Fibroblast of skin of abdomen (primary cell): ENCODE data around the gene PASK. TPM values are rescaled to one million over a fixed set of nuclear protein-coding genes. Genes with fewer than 3 reads are reported as not detected.
"Not testable (repeated sequence)": the region's sequence is repeated elsewhere in the genome, so short reads cannot be mapped to it uniquely, and the experiment has no call there.

Experiments used
- DNase-seq: peaks from one replicate; pipeline ENCODE4 v3.0.0-alpha.2; 2013
- polyA plus RNA-seq, 2 experiments: library from polyadenylated mRNA; unstranded; fragments of 120-200 nt; gene quantifications; one replicate each; pipeline ENCODE4 v1.2.1, GENCODE V29; 2013; ENCODE audit not compliant: insufficient read length in 2 of 2

PASK gene
- polyA plus RNA-seq (2013, experiment 1 of 2; ENCODE audit: insufficient read length), result 4.7 TPM
- polyA plus RNA-seq (2013, experiment 2 of 2; ENCODE audit: insufficient read length), result 4.9 TPM

- peak; percentile 92 for DNase-seq
Observed at GRCh38 chr2:241148891-241149674, at the start of gene PASK. Gene PASK (minus strand): TSS chr2:241149472. CDS start chr2:241143032, 6,440 bp downstream.

- no peak for DNase-seq
Observed at GRCh38 chr2:241198381-241199279, 49.4 kb upstream of the PASK start.

DNA sequence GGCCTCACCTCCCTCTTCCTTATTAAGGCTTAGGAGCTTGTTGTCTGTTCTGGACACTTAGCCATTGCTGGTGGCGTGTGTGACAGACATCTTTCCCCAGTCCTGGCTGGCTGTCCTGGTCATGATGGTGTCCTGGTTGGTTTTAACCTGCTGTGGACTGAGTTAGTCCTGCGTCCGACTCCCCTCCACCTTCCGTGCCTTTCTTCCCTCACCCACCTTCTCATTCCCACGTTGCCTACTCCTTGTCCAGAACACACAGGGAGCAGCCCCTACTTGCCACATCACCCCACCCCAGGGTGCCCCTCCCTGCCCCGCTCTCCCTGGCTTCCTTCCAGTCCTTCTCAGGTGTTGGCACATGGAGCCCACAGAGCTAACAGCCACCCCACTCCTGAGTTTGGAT is 48.7 kb upstream of the PASK start:
- DNase-seq, result no peak

- not testable (repeated sequence) for DNase-seq
Observed at GRCh38 chr2:241197246-241197645, 48.0 kb upstream of the PASK start.

GRCh38 chr2:241195506-241196130 is 46.3 kb upstream of the PASK start:
- no peak for DNase-seq

DNA sequence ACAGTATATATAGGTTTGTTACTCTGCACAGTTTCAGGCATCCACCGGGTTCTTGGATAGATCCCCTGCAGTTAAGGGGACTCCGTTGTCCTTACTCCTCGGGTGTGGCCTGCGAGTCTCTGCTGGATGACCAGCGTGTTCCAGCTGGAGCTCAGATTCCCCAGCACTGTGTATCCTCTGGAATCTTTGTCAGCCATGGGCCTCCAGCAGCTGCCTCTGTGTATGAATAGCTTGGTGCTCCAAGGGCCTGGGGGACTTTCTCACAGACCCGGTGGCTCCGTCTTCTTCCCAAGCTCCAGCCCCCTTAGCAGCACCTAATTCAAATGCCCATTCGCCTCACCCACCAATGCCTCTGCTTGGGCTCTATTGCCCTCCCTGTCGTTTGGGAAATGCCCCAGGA is 45.5 kb upstream of the PASK start:
- DNase-seq, result no peak

DNA sequence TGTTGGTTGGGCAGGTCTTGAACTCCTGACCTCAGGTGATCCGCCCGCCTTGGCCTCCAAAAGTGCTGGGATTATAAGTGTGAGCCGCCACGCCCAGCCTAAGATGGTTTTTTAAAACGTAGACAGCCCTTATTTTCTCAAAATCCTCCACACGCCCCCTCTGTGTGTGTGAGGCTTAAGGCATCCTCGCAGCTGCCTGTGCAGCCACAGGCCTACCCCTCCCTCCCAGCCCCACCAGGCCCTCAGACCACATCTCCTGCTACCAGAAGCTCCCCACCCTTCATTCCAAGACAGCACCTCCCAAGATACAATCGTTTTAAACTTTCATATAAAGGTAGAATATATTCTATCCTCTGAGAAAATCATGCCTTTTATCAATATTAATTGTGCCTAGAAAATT is 44.0 kb upstream of the PASK start:
- DNase-seq, result no peak

DNA sequence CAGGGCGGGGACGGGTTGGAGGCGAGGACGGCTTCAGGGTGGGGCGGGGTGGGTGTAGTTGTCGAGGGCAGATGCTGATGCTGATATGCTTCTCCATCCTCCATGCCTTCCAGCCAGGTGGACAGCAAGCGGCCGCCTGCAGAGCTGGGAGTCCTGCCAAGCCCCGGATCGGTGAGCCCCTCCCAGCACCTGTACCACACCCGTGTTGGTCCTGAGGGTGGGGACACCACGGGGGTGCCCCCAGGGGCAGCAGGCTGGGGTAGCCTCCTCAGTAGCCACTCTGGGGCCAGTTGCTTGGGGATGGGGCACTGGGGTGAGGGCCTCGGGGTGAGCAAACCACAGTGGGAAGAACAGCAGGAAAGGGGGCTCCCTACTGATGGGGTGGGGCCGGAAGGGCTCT is 41.8 kb upstream of the PASK start:
- DNase-seq, result no peak

DNA sequence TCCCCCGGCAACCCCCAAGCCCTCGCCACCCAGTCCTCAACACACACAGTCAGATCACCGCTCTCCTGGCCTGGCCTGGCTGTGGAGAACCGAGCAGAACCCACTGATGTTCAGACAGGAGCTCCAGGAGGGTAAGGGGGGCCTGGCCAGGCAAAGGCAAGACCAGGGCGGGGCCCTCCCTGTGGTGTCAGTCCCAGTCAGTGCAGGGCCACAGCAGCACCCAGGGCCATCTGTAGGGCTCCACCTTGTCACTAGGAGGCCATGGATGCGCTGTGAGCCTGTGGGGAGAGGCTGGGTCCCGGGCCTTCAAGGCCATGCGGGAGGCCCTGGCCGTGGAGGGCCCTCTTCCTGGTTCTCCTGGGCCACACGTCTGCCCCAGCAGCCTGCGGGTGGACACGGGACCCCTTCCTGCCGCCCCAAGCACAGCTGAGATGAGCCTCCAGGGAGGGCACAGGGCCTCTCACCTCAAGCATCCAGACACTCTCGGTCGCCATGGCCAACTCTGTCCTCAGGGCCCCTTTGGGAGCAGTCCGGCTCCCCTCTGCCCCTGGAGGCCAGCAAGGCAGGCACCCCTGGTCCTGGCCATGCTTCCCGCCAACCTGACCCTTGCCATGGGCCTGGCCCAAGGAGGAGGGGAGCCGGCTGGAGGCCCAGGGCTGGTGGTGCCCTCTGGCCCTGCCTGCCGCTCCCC is 41.2 kb upstream of the PASK start:
- no peak for DNase-seq

GRCh38 chr2:241189856-241190201 is 40.6 kb upstream of the PASK start:
- no peak for DNase-seq

DNA sequence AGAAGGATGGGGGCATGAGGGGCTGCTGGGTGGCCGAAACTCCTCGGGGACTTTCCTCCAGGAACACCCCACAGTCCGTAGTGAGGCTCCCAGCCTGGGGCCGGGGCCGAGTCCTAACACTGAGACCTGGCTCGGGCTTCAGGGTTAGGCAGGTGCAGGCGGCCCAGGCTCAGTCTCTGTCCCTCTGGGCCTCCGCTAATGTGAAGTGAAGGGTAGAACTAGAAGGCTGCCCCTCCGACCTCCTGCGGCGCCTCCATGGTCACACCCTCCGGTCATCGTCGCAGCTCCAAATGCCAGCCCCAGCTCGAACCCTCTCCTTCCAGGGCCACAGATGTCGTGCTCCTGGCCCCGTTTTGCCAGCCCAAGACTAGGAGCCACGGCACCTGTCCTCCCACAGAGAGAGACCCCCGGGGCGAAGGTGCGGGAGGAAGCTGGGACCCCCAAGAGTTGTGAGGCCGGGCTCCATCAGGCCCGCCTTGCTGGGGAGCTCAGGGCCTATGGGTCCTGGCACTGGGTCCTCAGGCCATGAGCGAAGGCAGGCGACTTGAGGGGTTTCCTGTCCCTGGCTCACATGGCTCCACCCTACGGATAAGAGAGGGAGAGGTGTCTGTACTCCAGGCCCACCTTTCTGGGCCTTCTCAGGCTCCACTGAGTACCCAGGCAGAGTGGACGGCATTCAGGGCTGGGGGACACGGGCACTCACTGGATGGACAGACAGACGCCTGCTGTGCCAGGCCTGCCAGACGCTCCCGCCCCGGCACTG is 40.0 kb upstream of the PASK start:
- no peak for DNase-seq

GRCh38 chr2:241188361-241189092 is 39.3 kb upstream of the PASK start, which contains the start of gene ANO7:
Gene ANO7 (plus strand): TSS chr2:241188677. CDS start chr2:241190064, 1,387 bp downstream.
- DNase-seq, result no peak

DNA sequence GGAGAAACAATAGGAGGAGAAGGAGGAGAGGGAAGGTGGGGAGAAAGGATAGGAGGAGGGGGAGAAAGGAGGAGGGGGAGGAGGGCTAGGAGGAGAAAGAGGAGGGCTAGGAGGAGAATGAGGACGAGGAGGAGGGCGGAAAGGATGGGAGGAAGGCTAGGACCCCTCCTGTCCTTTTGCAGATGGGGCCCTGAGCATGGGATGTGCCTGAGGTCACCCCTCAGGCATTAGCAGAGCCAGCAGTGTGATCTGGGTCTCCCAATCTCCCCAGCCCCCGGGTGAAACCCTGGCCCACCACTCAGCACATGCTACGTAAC is 38.6 kb upstream of the PASK start:
- DNase-seq, result no peak

DNA sequence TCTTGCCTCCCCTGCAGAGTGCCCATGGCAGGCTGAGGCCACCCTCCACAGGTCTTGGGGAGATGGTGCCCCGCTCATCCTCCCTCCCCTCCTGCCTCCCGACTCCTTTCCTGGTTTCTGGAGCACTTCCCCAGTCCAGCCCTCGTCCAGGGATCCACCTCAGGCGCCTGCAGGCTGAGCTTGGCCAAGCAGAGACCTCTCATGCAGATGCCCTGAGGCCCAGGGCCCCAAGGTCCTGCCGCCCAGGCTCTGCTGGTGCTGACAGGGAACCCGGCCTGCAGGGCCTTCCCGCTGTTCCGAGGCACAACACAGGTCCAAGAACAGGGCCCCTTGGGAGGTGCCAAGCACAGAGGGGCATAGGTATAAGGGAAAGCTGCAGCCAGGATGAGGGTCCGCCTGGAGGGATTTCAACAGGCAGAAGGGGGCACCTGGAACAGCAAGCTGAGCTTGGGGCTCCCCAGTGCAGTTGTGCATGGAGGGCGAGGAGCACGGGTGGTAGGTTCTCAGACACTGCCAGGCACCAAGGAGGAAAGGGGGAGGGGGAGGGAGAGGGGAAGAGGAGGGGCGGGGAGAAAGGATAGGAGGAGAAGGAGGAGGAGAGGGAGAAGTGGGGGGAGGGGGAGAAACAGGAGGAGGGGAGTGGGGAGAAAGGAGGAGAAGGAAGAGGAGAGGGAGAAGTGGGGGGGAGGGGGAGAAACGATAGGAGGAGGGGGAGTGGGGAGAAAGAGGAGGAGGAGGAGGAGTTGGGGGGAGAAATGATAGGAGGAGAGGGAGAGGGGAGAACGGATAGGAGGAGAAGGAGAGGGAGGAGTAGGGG is 38.0 kb upstream of the PASK start:
- no peak for DNase-seq

DNA sequence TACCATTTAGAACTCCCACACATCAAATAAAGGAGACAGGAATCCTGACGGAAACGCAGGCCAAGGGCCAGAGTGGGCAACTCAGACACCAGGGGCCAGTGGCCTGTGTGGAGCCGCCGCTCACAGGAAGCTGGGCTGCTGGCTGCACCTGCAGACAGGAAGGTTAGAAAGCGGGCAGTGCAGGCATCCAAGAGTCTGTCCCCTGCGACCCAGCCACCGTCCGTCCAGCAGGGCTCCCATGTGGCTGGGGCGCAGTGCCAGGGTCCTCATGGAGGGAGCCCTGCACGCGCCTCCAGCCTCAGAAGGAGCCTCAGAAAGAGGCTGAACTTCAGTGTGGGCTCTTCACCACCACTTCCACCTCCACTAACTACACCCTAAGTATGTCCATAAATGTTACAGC is 36.7 kb upstream of the PASK start:
- no peak for DNase-seq

DNA sequence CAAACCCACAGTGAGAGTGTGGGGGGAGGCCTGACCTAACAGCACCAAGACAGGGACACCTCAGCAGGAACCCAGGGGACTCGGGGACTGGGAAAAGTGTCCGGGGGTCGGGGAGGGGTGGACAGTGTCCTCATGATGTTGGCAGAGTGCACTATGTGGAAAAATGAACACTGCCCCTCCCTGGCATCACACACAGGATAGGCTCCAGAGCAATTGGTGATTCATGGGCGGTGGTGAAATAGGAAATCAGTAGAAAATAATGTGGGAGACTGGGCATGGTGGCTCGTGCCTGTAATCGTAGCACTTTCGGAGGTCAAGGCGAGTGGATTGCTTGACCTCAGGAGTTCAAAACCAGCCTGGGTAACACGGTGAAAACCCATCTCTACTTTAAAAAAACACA is 35.6 kb upstream of the PASK start:
- DNase-seq, result no peak

- no peak for DNase-seq
Observed at GRCh38 chr2:241183221-241183620, 33.9 kb upstream of the PASK start.

GRCh38 chr2:241182531-241183133 is 33.4 kb upstream of the PASK start:
- no peak for DNase-seq

DNA sequence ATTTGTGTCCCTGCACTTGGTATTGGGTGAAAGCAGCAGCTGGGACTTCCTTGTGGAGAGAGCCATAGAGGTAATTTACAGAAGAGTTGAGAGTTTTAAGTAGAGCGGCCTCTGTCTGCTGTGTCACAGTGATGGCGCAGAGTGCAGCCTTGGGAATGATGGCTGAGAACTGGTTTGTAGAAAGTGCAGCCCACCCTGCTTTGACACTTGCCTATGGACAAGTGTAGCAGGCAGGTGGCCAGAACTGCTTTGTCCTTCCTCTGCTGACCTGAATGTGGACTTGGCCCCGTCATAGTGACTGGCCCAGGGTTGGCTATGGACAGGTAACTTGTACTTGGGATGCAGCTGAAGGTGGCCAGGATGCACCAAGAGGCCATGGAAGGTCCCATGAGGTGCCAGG is 32.9 kb upstream of the PASK start:
- no peak for DNase-seq

DNA sequence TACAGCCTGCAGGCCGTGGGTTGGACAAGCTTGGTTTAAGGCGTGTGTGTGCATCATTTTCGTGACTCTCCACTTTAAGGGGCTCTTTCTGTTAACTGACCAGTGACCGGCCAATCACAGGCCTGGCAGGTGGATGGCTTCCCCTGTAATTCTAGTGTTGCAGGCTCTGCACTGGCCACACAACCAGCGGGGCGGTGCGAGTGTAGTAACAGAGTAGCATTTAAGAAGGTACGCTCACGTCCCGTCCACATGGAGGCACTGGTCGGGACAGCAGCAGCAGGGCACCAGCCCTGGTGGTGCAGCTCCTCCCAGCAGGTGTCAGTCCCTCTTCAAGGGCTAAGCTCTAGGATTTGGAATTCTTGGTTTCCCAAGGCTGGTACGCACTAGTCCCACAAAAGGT is 31.2 kb upstream of the PASK start:
- no peak for DNase-seq
